GM12872 (cell line): ENCODE results near the gene CREG1.

Experiments
- CTCF ChIP-seq: IDR thresholded peaks from 3 replicates; pipeline ENCODE4 v1.5.1; 2011; ENCODE audit warnings: low read depth, mild to moderate bottlenecking, low read length, moderate library complexity; ENCODE audit not compliant: insufficient read depth

CREG1 gene

DNA sequence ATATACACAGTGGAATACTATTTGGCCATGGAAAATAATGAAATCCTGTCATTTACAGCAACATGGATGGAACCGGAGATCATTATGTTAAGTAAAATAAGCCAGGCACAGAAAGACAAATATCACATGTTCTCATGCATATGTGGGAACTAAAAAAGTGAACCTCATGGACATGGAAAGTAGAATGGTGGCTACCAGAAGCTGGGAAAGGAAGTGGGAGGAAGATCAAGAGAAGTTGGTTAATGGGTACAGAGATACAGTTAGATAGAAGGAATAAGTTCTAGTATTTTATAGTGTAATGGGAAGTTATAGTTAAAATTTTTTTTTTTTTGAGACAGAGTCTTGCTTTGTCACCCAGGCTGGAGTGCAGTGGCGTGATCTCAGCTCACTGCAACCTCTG lies 34.8 kb upstream of the CREG1 start:
- no peak for TF ChIP-seq CTCF

DNA sequence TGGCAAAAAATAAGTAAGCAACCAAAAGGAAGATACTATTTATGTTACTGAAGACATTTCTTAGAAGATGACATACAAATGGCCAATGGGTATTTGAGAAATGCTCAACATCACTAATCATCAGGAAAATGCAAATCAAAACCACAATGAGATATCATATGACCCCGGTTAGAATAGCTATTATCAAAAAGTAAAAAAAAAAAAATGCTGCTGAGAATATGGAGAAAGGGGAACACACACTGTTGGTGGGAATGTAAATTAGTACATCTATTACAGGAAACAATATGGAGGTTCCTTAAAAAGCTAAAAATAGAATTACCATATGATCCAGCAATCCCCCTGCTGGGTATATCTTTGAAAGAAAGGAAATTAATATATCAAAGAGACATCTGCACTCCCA lies 34.3 kb upstream of the CREG1 start:
- TF ChIP-seq CTCF = no peak

DNA sequence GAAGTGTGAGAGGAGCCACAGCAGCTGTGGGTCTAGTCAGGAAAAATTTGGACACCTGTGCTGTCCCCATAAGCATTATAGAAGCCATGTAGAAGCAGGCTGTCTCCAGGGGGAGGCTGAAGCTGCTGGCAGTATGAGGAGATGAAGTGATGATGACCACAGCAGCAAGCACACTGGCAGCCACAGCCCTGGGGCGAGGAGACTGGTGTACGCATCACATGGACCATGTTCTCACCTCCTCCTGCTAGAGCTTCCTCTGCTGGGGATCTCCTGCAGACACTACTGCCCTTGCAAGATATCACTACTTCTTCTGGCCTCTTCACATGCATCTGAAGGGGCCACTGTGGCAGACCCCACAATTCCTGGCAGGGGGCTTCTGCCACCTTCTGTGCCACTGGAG lies 33.8 kb upstream of the CREG1 start:
- TF ChIP-seq CTCF = no peak

DNA sequence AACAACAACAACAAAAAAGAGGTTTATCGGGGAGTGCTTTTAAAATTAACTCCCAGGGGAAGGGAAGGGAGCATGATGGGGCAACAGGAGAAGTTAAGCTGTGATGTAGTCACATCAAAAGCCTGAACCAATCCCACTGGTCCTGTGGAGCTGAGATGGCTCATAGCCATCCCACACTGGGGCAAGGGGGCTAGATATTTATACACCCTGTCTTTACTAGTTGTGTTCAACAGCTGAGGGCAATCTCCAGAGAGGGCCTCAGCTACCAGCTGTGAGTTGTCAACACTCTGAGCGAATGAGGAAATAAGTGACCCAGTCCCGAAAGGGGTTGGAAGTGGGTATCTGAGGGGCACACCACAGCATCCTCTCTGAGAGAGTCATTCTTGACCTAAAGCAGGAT lies 31.0 kb upstream of the CREG1 start:
- TF ChIP-seq CTCF = no peak

GRCh38 chr1:167582722-167583121 lies 29.2 kb upstream of the CREG1 start:
- no peak for TF ChIP-seq CTCF

GRCh38 chr1:167582064-167582463 lies 28.5 kb upstream of the CREG1 start:
- no peak for TF ChIP-seq CTCF

DNA sequence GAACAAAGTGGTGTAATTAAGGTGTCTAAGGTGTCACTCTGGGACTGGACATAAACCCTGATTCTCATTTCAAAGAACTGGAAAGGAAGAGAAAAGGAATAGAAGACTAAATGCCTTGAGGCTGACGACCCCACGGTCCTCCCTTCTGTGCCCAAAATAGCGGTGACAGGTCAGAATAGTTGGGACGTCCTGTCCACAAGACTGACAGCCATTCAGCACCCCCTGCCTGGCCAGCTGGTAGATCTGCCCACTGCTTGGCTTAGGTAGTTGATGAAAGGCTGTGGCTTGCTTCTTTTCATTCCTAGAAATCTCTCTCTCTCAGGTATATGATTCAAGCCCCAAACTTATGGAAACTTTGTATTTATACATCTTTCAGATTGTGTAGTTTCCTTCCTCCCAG lies 26.4 kb upstream of the CREG1 start:
- TF ChIP-seq CTCF = no peak
